Natural killer cell (primary cell): Measurements from ENCODE around the gene RAPGEF4. TPM values are rescaled to one million over a fixed set of nuclear protein-coding genes. Genes with fewer than 3 reads are reported as not detected.

ENCODE experiments used
- ATAC-seq, 3 donors: fragments of 150-1000 bp in 2 of 3; fragments of 200-7000 bp in 1 of 3; cut with Tn5 transposase; 1 replicate in 1 of 3; 2 replicates in 2 of 3; pipeline ENCODE4 v1.10.0; 2021; ENCODE audit warnings: mild to moderate bottlenecking in 2 of 3, moderate library complexity in 2 of 3
- DNase-seq, 2 donors: peaks; one replicate each; pipeline versions ENCODE4 v3.0.0 to v3.0.0-alpha.2; 2013 to 2021; ENCODE audit warnings: mixed read lengths in 1 of 2
- H3K27ac ChIP-seq: one replicate; pipeline ENCODE4 v1.5.1; 2013; ENCODE audit warnings: mild to moderate bottlenecking, low read length
- H3K27me3 ChIP-seq: one replicate; pipeline ENCODE4 v1.6.1; 2013; ENCODE audit warnings: low read length; ENCODE audit not compliant: control insufficient read depth, insufficient read depth
- H3K36me3 ChIP-seq: one replicate; pipeline ENCODE4 v1.6.1; 2013; ENCODE audit warnings: low read length; ENCODE audit not compliant: control insufficient read depth, insufficient read depth
- H3K4me1 ChIP-seq: one replicate; pipeline ENCODE4 v1.6.1; 2013; ENCODE audit warnings: low read length; ENCODE audit not compliant: control insufficient read depth, insufficient read depth
- H3K4me3 ChIP-seq: one replicate; pipeline ENCODE4 v1.5.1; 2013; ENCODE audit warnings: low read length
- H3K9me3 ChIP-seq: one replicate; pipeline ENCODE4 v1.6.1; 2013; ENCODE audit warnings: low read length; ENCODE audit not compliant: control insufficient read depth, insufficient read depth
- H3K27ac Mint-ChIP-seq, 2 donors: one replicate each; pipeline ENCODE4 v1.8.0; 2022; ENCODE audit warnings: mild to moderate bottlenecking in 2 of 2, mixed read lengths in 2 of 2, moderate library complexity in 1 of 2
- H3K27me3 Mint-ChIP-seq, 2 donors: one replicate each; pipeline ENCODE4 v1.8.0; 2022; ENCODE audit warnings: low read depth in 2 of 2, mixed read lengths in 2 of 2
- H3K36me3 Mint-ChIP-seq: one replicate; pipeline ENCODE4 v1.8.0; 2022; ENCODE audit warnings: mixed read lengths
- H3K4me1 Mint-ChIP-seq, 2 donors: one replicate each; pipeline ENCODE4 v1.8.0; 2022; ENCODE audit warnings: mixed read lengths in 2 of 2
- H3K4me3 Mint-ChIP-seq: one replicate; pipeline ENCODE4 v1.8.0; 2022; ENCODE audit warnings: mild to moderate bottlenecking, moderate library complexity, mixed read lengths
- H3K9me3 Mint-ChIP-seq, 2 donors: one replicate each; pipeline ENCODE4 v1.8.0; 2022; ENCODE audit warnings: mixed read lengths in 2 of 2
- WGBS: methylation state at CpG from one replicate; pipeline ENCODE4 v1.1.7; 2013; ENCODE audit warnings: missing lambda C conversion rate; ENCODE audit not compliant: insufficient coverage; 5-methylcytosine and 5-hydroxymethylcytosine counted together
- intact Hi-C: fragments of 100-400 bp; cut with micrococcal nuclease; formaldehyde crosslinking; loops from one replicate; pipeline ENCODE4 v1.14.2; 2022
- total RNA-seq, 4 donors: library from RNA; stranded (reverse); fragments of 120-200 nt in 1 of 4; gene quantifications; one replicate each; pipeline versions ENCODE4 v1.2.3 to v1.2.4, GENCODE V29; 2013 to 2022
- TF ChIP-seq, protein P1 (sequence below): fragments of 200-600 bp; IDR thresholded peaks from one replicate; pipeline ENCODE4 v1.8.0; 2022; ENCODE audit warnings: antibody characterized with exemption

Gene RAPGEF4
- total RNA-seq, 3 donors from 2014 or later (not counting 1 experiment from before 2014, with no cell fraction given): 0.50 TPM; not detected in 2

DNA sequence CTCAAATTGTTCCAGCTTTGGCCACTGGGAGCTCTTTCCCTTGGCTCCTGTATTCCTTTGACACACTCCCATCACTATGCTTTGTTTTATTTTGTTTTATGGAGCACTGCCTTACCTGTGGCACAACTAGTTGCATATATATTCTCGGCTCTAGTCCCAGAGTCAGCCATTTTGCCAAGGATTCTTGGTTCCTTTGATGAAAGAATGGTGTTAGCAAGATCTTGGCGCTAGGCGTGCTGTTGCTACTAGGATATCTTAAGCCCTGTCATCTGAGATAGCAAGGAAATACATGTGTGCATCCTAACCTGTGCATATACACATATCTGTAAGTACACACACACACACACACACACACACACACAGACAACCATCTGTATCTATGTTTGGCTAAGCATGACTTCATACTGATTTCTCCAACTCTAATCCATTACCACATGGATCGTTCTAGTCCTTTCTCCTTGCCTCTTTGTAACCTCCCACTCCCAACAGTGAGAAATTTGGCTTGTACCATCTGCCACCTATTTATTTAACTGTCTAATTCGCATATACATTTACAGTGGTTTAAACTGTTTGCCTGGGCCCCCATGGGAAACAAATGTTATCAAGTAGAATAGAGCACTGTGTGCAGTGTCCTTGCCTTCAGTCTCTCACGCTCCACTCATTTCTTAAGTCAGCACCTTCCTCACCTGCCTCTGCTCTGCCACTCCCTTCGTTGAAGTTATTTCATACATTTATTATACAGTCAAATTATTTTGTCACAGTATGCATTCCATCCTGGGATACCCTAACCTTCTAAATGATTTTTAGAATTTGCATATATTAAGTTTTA lies 202.5 kb downstream of the RAPGEF4 start:
- H3K9me3 Mint-ChIP-seq: no peaks in the 10 kb centered on the region
- H3K27me3 Mint-ChIP-seq: peaks cover 7 to 16% of the 10 kb centered on the region in 2 donors
- intact Hi-C loops: no loop called here
- TF ChIP-seq, protein P1, sequence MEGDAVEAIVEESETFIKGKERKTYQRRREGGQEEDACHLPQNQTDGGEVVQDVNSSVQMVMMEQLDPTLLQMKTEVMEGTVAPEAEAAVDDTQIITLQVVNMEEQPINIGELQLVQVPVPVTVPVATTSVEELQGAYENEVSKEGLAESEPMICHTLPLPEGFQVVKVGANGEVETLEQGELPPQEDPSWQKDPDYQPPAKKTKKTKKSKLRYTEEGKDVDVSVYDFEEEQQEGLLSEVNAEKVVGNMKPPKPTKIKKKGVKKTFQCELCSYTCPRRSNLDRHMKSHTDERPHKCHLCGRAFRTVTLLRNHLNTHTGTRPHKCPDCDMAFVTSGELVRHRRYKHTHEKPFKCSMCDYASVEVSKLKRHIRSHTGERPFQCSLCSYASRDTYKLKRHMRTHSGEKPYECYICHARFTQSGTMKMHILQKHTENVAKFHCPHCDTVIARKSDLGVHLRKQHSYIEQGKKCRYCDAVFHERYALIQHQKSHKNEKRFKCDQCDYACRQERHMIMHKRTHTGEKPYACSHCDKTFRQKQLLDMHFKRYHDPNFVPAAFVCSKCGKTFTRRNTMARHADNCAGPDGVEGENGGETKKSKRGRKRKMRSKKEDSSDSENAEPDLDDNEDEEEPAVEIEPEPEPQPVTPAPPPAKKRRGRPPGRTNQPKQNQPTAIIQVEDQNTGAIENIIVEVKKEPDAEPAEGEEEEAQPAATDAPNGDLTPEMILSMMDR: no peak
- Histone ChIP-seq H3K27me3 (peaks cover 4% of the 10 kb centered on the region), H3K36me3 (no peaks in the 10 kb centered on the region), H3K27ac (no peak overlapping the region), H3K4me1 (no peaks in the 10 kb centered on the region), H3K4me3 (no peak overlapping the region), H3K9me3 (no peaks in the 10 kb centered on the region)
- H3K27ac Mint-ChIP-seq: no peak overlapping the region
- H3K4me3 Mint-ChIP-seq: no peak overlapping the region
- no peak for DNase-seq
- ATAC-seq: no peak
- WGBS: 91% methylated on average over 7 of the region's 7 CpGs
- H3K36me3 Mint-ChIP-seq: no peaks in the 10 kb centered on the region
- no peaks in the 10 kb centered on the region for H3K4me1 Mint-ChIP-seq

DNA sequence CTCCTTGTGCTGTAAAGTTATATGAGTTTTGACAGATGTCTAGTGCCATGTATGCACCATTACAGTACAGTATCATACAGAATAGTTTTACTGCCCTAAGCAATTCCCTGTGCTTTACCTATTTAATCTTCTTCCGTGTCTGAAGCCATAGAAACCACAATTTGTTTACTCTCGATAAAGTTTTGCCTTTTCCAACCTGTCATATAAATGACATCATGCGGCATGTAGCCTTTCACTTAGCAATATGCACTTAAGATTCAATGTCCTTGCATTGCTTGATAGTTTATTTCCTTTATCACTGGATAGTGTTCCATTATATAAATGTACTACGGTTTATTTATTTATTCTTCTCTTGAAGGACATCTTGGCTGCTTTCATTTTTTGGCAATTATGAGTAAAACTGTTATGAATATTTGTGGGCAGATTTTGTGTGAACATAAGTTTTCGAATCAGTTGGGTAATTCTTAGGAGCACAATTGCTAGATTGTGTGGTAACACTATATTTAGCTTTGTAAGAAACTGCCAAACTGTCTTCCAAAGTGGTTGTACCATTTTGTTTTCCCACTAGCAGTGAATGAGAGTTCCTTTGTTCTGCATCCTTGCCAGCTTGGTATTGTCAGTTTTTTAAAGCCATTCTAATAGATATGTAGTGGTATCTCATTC lies 203.2 kb downstream of the RAPGEF4 start:
- Mint-ChIP-seq H3K4me1 (no peaks in the 10 kb centered on the region), H3K4me3 (no peak overlapping the region), H3K9me3 (no peaks in the 10 kb centered on the region), H3K36me3 (no peaks in the 10 kb centered on the region), H3K27me3 (peaks cover 6 to 17% of the 10 kb centered on the region in 2 donors), H3K27ac (no peak overlapping the region)
- ATAC-seq (no peak), DNase-seq (no peak)
- H3K27me3 ChIP-seq: peaks cover 4% of the 10 kb centered on the region
- H3K27ac ChIP-seq: no peak overlapping the region
- H3K9me3 ChIP-seq: no peaks in the 10 kb centered on the region
- H3K4me3 ChIP-seq: no peak overlapping the region
- 84% methylated on average over 4 of the region's 5 CpGs for WGBS
- TF ChIP-seq, protein P1: no peak
- intact Hi-C loops: no loop called here
- no peaks in the 10 kb centered on the region for H3K36me3 ChIP-seq
- no peaks in the 10 kb centered on the region for H3K4me1 ChIP-seq

DNA sequence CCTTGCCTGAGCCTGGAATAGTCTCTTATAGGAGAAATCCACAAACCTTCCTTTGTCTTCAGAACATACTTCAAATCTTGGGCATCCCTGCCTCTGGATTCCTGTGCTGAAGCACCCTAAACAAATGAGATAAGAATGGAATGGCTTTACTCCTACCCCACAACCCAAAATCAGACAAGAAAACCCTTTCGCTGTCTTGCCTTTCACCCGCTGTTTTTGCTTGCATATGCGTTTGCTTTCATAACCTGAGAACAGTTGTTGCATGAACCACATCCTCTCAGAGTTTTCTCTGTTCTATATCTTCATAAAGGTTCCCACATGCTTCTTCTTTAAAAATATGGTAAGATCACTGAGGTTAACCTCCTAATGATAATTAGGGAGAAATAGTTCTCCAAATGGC lies 207.9 kb downstream of the RAPGEF4 start:
- 26% methylated on average over 3 of the region's 3 CpGs for WGBS
- H3K4me3 ChIP-seq: no peak overlapping the region
- TF ChIP-seq, protein P1: no peak
- H3K27ac Mint-ChIP-seq: no peak overlapping the region
- no peak overlapping the region for H3K27ac ChIP-seq
- no peak overlapping the region for H3K4me3 Mint-ChIP-seq
- H3K27me3 ChIP-seq: peaks cover 4% of the 10 kb centered on the region
- intact Hi-C loops: no loop called here
- DNase-seq (peak in 1 of 2 donors; percentile 46), ATAC-seq (no peak)
- peaks cover 9 to 17% of the 10 kb centered on the region in 2 donors for H3K27me3 Mint-ChIP-seq
- no peaks in the 10 kb centered on the region for H3K36me3 Mint-ChIP-seq
- H3K4me1 ChIP-seq: no peaks in the 10 kb centered on the region
- no peaks in the 10 kb centered on the region for H3K4me1 Mint-ChIP-seq
- H3K9me3 ChIP-seq: no peaks in the 10 kb centered on the region
- no peaks in the 10 kb centered on the region for H3K9me3 Mint-ChIP-seq
- no peaks in the 10 kb centered on the region for H3K36me3 ChIP-seq
